GM13976 (cell line): ENCODE data around the gene BAIAP3.

ENCODE experiments used
- DNase-seq: peaks from one replicate; pipeline ENCODE4 v3.0.0; 2012; ENCODE audit warnings: low spot score
- in situ Hi-C: fragments of 300-500 bp; cut with MboI; formaldehyde crosslinking; loops from one replicate; pipeline ENCODE4 v1.12.0; 2022; ENCODE audit warnings: low sequenced_read_pairs, mixed read lengths, inconsistent platforms; ENCODE audit not compliant: unreplicated experiment
- TF ChIP-seq, protein P1 (sequence below): IDR thresholded peaks from 2 replicates; pipeline ENCODE4 v1.5.1; 2012; ENCODE audit warnings: borderline replicate concordance, mild to moderate bottlenecking; ENCODE audit not compliant: insufficient read depth; ENCODE audit errors: extremely low read depth, missing control alignments, control extremely low read depth

Gene BAIAP3

DNA sequence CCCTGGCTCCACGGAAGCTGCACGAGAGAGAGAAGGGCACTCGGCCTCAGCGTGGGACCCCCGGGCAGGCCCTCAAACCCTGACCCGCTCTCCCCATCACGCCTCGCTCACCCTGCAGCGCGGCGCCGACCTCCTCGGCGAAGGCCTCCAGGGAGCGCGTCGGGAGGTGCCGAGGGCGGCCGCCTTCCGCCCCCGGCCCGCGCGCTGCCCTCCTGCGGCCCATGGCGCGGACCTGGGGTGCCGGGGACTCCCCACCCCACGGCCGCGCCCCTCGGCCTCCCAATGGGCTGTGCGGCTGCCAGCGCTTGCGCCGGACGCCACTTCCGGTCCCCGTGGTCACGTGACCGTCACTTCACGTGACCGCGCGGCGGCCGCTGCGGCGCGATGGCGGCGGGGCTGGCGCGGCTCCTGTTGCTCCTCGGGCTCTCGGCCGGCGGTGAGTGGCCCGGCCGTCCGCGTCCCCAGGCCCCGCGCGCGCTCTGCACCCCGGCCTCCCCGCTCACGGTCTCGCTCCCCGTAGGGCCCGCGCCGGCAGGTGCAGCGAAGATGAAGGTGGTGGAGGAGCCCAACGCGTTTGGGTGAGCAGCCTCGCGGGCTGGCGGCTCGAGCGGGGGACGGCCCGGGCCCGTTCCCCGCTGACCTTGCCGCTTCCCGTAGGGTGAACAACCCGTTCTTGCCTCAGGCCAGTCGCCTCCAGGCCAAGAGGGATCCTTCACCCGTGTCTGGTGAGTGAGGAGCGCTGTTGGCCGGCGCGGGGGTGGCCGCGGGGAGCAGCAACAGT, 18.3 kb downstream of the BAIAP3 start, which contains the start of the genes GNPTG and TSR3:
Gene GNPTG, plus strand, starts transcription at position 350 of the 781 bp plus-strand sequence. Its CDS starts 35 bp downstream, at position 385.
Gene TSR3, minus strand, starts transcription at position 297 of the 781 bp plus-strand sequence. Its CDS starts 74 bp downstream, at position 223.
- peak; percentile 96 for DNase-seq
- in situ Hi-C loops = no loop called here

DNA sequence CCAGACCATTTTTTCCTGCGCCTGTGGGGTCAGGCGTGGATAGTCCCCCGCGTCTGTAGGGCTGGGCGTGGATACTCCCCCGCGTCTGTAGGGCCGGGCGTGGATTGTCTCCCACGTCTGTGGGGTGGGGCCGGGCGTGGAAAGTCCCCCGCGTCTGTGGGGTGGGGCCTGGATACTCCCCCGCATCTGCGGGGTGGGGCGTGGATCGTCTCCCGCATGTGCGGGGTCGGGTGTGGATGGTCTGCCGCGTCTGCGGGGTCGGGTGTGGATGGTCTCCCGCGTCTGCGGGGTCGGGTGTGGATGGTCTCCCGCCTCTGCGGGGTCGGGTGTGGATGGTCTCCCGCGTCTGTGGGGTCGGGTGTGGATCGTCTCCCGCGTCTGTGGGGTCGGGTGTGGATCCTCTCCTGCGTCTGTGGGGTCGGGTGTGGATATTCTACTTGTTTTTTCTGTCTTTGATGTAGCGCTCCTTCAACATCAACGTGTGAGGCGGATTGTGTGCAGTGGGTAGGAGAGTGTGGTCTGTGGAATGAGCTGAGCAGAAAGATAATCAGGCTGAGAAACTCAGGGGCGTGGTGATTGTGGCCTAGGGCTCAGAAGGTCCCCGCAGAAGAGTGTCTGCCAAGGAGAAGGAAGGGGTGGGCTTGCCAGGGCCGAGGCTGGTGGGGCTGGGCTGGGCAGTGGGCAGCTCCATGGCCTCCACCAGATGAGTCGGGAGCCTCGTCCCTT, 21.5 kb downstream of the BAIAP3 start:
- in situ Hi-C loops = no loop called here
- DNase-seq = no peak
- TF ChIP-seq, protein P1, sequence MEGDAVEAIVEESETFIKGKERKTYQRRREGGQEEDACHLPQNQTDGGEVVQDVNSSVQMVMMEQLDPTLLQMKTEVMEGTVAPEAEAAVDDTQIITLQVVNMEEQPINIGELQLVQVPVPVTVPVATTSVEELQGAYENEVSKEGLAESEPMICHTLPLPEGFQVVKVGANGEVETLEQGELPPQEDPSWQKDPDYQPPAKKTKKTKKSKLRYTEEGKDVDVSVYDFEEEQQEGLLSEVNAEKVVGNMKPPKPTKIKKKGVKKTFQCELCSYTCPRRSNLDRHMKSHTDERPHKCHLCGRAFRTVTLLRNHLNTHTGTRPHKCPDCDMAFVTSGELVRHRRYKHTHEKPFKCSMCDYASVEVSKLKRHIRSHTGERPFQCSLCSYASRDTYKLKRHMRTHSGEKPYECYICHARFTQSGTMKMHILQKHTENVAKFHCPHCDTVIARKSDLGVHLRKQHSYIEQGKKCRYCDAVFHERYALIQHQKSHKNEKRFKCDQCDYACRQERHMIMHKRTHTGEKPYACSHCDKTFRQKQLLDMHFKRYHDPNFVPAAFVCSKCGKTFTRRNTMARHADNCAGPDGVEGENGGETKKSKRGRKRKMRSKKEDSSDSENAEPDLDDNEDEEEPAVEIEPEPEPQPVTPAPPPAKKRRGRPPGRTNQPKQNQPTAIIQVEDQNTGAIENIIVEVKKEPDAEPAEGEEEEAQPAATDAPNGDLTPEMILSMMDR = no peak

More for the DNA sequence above, 18.3 kb downstream of the BAIAP3 start, which contains the start of the genes GNPTG and TSR3:
- TF ChIP-seq, protein P1 = no peak

DNA sequence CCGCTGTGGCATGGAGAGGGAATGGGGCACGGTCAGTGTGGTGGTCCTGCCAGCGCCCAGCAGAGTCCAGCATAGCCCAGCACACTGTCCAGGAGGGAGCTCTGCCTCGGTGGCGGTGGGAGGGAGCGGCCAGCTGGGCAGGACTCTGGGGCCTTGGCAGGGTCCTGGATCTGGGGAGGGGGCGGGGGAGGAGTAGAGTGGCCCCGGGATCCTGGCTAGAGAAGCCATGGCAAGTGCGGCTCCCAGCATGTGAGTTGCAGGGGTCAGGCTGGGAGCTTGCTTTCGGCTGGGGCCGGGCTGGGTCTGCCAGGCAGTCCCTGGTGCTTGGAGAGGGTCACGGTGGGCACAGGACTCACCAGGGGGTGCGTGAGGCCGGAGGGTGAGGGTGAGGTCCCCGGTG, 22.1 kb downstream of the BAIAP3 start:
- in situ Hi-C loops = no loop called here
- TF ChIP-seq, protein P1 = no peak
- no peak for DNase-seq

DNA sequence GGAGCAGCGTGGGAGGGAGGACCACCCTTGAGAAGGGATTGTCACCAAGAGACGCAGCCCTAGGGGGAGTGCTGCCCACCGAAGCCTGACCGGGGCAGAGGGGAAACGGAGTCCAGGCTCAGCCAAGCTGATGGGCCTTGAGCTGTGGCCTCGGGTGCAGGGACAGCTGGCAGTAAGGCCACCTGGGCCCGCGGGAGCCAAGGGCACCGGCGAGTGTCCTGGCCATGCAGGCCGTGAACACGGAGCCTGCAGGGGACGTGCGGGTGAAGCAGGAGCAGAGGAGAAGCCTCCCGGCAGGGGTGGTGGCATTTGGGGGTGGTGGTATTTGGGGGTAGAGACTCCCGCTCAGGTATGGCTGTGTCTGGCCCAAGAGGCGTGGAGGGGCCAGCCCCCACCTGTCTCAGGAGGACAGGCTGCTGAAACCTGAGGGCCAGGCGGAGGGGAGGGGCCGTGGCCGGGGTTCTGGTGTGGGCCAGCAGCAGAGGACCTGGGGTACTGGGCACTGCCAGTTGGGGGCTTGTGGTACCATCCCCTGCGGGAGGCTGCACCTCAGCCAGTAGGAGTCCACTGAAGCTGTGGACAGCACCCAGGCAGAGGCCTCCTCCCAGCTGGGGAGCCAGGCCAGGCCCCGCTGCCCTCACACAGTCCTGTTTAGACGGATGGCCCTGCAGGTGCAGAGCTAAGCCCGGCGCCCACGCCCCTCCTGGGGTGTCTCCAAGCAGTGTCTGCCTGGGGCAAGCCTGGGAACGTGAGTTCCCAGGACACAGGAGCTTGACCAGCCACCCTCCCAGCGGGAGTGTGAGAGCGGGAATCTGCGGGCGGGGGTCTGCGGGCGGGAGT, 22.8 kb downstream of the BAIAP3 start:
- TF ChIP-seq, protein P1 = no peak
- in situ Hi-C loops = no loop called here

DNA sequence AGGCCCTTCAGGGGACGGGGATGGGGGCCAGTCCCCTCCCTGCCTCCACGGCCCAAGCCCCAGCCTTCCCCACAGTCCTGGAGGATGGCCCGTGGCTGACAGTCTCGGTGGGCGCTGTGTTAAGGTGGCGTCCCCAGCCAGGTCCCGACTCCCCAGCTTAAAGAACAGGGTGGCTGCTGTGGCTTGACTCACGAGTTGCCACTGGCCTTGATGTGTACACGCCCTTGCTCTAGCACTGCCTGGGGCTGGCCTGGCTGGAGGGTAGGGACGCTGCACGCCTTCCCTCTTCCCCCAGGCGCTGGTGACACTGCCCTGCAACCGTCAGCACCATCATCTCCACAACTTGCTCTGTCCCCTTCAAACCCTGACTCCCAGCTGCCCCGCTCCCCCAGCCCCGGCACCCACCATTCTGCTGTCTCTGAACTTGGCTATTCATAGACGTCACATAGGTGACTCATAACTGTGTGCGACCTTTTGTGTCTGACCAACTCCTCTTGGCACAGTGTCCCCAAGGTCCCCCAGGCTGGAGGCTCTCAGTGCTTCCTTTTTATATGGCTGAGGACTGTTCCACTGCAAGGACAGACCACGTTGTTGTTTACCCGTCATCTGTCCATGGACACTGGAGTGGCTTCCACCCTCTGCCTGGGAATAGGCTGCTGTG, 24.6 kb downstream of the BAIAP3 start:
- DNase-seq = no peak
- TF ChIP-seq, protein P1 = no peak
- in situ Hi-C loops = no loop called here

More for the DNA sequence above, 22.8 kb downstream of the BAIAP3 start:
- DNase-seq = no peak

DNA sequence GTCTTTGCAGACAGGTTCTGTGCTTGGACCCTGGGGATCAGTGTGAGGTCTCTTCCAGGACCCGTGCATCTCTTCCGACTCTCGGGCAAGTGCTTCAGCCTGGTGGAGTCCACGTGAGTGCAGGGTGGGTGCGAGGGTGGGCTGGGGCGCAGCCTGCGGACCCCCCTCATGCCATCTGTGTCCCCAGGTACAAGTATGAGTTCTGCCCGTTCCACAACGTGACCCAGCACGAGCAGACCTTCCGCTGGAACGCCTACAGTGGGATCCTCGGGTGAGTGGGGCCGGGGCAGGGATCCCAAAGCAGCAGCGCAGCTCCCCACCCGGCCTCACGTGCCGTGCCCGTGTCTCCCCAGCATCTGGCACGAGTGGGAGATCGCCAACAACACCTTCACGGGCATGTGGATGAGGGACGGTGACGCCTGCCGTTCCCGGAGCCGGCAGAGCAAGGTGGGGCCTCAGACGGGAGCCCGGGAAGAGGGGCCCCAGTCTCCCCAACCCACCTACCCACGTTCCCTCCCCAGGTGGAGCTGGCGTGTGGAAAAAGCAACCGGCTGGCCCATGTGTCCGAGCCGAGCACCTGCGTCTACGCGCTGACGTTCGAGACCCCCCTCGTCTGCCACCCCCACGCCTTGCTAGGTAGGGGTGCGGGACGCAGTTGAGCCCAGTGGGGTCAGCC, 28.4 kb downstream of the BAIAP3 start:
- in situ Hi-C loops = no loop called here
- TF ChIP-seq, protein P1 = no peak
- DNase-seq = no peak
